Stimulated activated CD8-positive, alpha-beta memory T cell treated with anti-CD3 and anti-CD28 coated beads, Interleukin-15, amount 100 ng/mL, for 4 hours (primary cell): ENCODE measurements around the gene DCP1B.
A peak's percentile ranks its signal among the peaks of the same experiment; 100 is the strongest.
"Not testable (repeated sequence)": the region's sequence is repeated elsewhere in the genome, so short reads cannot be mapped to it uniquely, and the experiment has no call there.

Experiments used
- DNase-seq, 2 donors: peaks; one replicate each; pipeline ENCODE4 v3.0.0-alpha.2; 2020; ENCODE audit warnings: low read depth in 2 of 2

The DCP1B gene

GRCh38 chr12:1974812-1975211, 29.4 kb downstream of the DCP1B start:
- no peak for DNase-seq

GRCh38 chr12:1972856-1973317, 31.4 kb downstream of the DCP1B start:
- DNase-seq: no peak

GRCh38 chr12:1972260-1972659, 32.0 kb downstream of the DCP1B start:
- no peak for DNase-seq

GRCh38 chr12:1970331-1970900, 33.8 kb downstream of the DCP1B start:
- no peak for DNase-seq

DNA sequence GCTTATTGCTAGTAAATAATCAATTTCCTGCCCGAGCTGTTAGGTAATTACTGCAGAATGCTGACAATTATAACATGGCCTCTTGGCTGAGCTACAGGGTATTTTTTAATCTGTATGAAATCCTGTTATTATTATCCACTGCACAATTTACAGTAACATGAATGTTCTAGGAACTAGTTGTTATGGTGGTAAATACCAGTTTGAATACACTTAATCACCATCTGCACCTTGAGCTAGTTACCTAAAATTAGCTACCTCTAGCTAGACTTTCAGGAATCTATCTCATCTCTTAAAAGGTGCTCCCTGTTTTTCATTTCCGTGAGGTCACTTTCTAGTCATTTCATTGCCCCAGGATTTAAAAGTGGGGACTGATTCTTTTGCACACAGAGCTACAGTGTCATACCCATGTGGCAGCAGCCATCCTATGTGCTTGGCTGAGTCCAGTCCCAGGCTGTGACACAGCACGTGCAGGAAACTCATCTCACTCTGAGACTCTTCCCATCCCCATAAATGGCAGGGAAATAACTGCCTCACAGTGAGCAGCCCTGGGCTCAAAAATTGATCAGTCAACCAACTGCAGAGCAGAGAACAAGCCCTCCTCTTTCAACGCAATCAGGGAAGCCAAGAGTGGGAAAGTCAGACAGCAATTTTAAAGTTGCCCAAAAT, 37.6 kb downstream of the DCP1B start:
- no peak for DNase-seq

- no peak for DNase-seq
Measured at GRCh38 chr12:1965916-1966315, 38.3 kb downstream of the DCP1B start.

- no peak for DNase-seq
Measured at GRCh38 chr12:1962051-1963020, 41.9 kb downstream of the DCP1B start.

GRCh38 chr12:1956716-1957115, 47.5 kb downstream of the DCP1B start:
- DNase-seq: no peak

DNA sequence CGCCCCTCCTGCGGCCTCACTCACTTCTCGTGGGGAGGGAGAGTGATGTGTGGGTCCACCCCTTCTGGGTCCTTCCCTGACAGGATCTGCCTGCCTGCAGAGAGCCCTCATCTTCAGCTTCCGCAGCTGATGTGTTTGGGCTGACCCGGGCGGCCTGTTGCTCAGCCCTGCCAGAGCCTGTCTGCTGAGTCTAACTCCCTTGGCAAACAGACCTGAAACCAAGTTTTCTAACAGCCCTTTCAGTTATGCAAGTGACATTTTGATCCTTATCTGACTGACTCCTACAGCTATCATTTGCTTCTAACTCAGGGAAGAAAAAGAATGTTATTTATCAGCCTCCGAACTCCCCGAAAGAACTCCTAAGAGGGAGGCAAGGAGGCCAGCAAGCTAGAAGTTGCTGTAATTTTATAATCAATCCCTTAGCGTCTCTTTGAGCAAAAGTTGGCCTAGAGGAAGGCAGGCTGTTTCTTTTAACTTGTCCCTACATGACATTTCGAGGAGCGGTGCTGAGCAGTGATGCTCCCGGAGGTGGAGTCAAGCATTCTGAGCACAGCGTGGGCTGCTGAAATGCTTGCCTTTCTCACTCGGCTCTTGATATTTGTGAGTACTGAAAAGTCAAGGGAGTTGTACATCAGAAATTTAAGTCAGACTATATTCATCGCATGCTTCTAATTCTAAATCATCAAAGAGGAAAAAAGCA, 54.3 kb downstream of the DCP1B start:
- no peak for DNase-seq

GRCh38 chr12:1948883-1949282, 55.4 kb downstream of the DCP1B start:
- no peak for DNase-seq

GRCh38 chr12:1947081-1947480, 57.2 kb downstream of the DCP1B start:
- DNase-seq: no peak

- no peak for DNase-seq
Measured at GRCh38 chr12:1946296-1946695, 58.0 kb downstream of the DCP1B start.

DNA sequence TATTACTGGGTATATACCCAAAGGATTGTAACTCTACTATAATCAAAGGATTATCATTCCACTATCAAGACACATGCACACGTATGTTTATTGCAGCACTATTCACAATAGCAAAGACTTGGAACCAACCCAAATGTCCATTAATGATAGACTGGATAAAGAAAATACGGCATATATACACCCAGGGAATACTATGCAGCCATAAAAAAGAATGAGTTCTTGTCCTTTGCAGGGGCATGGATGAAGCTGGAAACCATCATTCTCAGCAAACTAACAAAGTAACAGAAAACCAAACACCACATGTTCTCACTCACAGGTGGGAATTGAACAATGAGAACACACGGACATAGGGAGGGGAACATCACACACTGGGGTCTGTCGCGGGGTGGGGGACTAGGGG, 58.8 kb downstream of the DCP1B start:
- not testable (repeated sequence) for DNase-seq

- DNase-seq: peak; percentile 68 to 73
Measured at GRCh38 chr12:1939801-1940607, 64.3 kb downstream of the DCP1B start.

DNA sequence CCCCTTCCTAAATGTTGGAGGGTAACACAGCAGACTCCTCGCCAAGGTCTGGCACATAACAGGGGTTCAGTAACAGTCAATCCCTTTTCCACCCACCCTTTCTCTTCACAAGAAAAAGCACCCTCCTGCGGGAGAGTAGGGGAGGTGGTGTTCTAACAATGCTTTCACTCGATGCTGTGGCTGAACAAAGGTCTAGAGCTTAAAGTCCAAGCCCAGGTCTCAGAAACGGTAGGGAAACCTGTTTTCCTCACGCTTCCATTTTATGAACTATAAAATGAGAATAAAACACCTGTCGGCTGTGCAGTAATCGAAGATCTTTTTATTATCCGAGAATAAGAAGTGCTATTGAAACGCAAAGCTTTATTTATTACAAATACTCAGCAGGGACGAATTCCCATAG, 64.9 kb downstream of the DCP1B start:
- DNase-seq: no peak

GRCh38 chr12:1937481-1938224, 66.6 kb downstream of the DCP1B start:
- no peak for DNase-seq

DNA sequence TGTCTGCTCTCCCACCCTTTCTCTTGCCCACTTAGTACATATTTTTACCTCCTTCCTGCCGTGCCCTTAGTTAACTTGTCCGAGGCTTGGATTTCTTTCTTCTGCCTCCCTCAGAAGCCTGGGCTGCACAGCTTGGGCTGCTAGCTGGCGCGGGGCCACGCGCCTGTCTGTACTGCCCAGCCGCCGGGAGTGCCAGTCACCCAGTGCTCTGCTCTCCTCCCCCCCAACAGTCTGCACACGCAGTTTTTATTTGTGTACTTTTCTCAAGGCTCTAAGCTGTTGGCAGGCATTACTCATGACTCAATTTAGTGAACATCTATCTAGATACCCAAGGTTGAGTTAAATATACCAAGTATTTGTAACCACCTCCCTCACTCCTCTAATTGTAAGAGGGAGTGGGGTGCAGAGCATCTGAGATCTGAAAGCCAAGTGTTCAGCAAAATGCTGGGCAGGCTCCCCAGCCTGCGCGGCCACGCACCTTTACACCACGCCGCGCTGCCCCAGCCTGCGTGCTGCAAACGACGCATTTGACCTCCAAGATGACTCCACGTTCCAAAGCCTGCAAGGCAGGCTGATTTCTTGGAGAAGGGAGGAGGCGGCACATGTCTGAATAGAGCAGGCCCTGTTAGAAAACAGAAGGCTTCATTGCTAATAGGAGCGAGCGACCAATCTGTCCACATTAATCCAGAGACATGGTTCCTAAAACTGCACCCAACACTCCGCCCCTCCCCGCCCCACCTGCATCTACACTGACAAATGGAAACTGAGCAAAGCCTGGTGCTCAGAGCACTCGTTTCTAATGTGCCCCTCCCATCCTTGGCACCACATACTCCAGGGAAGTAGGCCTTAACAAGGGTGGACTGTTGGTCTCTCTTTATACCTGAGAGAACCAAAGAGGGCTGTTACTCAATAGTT, 67.6 kb downstream of the DCP1B start:
- no peak for DNase-seq

DNA sequence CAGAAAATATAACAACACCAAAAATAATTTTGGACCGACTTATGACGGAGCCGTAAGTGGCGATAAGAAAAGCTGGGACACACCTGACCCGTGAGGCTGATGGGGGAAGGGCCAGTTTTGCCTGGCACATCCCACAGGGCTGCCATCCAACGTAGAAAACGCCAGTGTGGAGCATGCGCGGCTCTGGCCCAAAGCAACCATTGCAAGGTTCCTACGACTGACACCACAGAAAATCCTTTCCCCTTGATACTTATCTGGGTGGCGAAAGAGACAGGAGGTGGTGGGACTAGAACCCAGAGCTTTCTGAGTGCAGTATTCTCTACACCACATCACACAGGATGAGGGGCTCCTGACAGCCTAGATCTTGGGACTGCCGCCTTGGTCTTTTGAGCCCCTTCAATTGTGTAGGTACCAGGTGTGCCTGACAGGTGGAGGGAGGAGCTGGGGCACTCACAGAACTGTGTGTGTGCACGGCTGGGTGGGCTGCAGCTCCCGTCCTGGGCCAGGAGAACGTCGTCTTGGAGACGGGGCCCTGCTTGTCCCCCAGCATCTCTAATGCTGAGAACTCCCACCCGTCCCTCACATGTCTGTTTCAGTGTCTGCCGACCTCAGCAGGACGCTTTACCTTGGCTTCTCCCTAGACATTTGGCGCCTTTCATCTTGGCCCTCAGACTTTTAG, 68.4 kb downstream of the DCP1B start:
- no peak for DNase-seq

DNA sequence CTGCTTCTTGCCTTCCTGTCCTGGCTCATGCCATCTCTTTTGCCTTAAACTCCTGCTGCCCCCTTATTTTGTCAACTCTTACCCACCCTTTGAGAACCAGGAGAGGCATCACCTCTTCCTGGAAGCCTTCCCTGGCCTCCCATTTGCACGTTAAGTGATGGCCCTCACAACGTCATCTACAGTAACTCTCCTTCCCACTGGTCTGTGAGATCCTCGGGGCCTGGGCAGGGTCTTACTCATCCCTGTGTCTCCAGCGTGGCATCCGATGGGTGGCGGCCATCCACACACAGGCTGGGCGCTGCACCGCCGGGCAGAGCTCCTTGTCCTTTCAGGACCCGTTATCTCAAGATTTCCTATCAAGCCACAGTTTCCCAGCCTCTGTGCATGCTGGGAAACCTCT, 69.0 kb downstream of the DCP1B start:
- no peak for DNase-seq
